UCSD-AML1 (cell line): ENCODE results near the gene GSDME.
"Not testable (repeated sequence)": the region's sequence is repeated elsewhere in the genome, so short reads cannot be mapped to it uniquely, and the experiment has no call there.

Experiments used
- DNase-seq: peaks from one replicate; lab custom pipeline; 2025; ENCODE audit not compliant: unreplicated experiment; lab: John Stamatoyannopoulos, UW

GSDME gene

GRCh38 chr7:24742506-24743162, 14.6 kb downstream of the GSDME start:
- no peak for DNase-seq

- DNase-seq = no peak
Measured at GRCh38 chr7:24741679-24742505, 15.4 kb downstream of the GSDME start.

DNA sequence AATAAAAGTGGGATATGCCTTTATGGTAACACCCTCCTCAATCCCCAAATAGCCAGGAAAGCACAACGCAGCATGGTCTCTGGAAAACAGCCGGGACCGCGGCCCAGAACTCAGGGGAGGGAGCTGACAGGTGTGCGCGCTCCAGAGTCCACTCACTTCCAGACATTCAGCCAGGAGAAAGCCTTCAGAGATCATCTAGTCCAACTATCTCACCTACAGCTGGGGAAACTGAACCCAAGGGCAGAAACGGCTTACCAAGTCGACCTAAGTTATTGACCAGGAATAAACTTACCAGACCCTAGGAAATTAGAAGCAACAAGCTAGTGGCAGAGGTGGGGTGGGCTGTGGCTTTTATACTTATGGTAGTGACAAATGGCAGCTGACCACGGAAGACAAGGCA, 16.4 kb downstream of the GSDME start:
- DNase-seq = no peak

DNA sequence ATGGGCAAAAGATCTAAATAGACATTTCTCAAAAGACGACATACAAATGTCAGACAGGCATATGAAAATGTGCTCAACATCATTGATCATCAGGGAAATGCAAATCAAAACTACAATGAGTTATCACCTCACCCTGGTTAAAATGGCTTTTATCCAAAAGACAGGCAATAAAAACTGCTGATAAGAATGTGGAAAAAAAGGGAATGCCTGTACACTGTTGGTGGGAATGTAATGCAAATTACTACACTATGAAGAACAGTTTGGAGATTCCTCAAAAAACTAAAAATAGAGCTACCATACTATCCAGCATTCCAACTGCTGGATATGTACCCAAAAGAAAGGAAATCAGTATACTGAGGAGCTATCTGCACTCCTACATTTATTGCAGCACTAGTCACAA, 18.0 kb downstream of the GSDME start:
- DNase-seq = no peak

GRCh38 chr7:24738577-24738976, 18.7 kb downstream of the GSDME start:
- no peak for DNase-seq

DNA sequence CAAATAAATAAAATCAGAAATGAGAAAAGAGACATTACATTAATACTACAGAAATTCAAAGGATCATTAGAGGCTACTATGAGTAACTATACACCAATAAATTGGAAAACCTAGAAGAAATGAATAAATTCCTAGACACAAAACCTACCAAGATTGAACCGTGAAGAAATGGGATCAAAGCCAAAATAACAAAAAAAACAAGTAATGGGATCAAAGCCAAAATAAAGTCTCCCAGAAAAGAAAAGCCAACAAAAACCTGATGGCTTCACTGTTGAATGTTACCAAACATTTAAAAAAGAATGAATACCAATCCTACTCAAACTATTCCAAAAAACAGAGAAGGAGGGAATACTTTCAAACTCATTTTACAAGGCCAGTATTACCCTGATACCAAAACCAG, 20.0 kb downstream of the GSDME start:
- no peak for DNase-seq

DNA sequence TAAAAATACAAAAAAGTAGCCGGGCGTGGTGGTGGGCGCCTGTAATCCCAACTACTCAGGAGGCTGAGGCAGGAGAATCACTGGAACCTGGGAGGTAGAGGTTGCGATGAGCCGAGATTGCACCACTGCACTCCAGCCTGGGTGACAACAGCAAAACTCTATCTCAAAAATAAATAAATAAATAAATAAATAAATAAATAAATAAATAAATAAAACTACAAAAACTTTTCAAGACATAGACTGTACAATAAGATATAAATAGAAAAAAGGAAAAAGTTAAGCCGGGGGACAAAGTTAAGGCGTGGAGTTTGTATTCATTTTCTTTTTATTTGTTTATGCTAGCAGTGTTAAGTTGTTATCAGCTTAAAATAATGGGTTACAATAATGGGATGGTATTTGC, 21.7 kb downstream of the GSDME start:
- DNase-seq = not testable (repeated sequence)

DNA sequence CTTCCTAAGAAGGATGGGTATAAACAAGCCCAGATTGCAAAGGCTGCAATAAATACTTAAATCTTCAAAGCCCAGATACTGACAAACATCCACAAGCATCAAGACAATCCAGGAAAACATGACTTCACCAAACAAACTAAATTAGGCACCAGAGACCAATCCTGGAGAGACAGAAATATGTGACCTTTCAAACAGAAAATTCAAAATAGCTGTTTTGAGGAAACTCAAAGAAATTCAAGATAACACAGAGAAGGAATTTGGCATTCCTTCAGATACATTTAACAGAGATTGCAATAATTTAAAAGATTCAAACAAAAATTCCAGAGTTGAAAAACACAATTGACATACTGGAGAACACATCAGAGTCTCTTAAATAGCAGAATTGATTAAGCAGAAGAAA, 23.0 kb downstream of the GSDME start:
- DNase-seq = no peak

- DNase-seq = no peak
Measured at GRCh38 chr7:24733414-24734060, 23.7 kb downstream of the GSDME start.

- DNase-seq = no peak
Measured at GRCh38 chr7:24732646-24733413, 24.4 kb downstream of the GSDME start.

GRCh38 chr7:24731313-24731712, 26.0 kb downstream of the GSDME start:
- DNase-seq = no peak

DNA sequence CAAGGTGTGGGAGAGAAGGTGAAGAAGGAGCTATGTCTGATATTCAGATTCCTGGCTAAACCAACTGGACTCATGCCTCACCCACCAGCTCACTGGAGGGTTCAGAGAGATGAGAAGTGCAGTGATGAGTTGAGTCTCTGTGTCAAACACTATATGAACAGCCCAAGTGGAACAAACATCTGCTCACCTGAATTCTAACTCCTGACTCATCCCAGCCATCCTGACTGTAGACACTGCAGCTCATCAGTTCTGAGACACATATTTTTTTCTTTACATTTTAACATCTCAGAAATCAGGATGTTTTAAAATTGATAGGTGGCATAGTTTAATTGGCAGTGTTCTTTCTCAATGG, 27.3 kb downstream of the GSDME start:
- no peak for DNase-seq

DNA sequence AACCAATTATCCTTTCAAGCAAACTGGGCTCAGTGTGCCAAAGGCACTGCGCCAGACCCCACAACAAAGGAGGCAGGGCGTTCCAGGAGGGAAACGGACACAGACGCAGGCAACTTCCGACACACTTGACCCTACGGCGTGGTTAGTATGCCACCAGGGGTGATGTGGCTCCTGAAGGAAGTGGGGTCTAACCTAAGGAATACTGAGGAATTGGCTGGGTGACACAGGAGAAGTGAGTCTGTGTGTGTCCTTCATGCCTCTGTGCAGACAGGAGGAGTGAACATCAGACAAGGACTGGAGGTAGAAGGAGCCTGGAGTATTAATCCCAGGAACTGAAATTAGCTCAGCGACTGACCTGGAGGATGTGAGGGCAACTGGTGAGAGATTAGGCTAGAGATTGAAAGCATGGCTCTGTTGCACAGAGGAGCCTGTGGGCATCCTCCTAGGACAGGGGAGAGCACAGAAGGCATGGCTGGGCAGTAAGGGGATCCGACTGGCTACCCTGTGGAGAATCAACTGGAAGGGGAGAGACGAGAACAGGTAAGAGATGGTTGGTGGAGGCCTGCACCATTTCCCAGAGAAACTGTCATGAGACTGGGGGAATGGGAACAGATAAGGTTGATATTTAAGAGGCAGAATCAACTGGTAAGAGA, 27.8 kb downstream of the GSDME start:
- DNase-seq = no peak

DNA sequence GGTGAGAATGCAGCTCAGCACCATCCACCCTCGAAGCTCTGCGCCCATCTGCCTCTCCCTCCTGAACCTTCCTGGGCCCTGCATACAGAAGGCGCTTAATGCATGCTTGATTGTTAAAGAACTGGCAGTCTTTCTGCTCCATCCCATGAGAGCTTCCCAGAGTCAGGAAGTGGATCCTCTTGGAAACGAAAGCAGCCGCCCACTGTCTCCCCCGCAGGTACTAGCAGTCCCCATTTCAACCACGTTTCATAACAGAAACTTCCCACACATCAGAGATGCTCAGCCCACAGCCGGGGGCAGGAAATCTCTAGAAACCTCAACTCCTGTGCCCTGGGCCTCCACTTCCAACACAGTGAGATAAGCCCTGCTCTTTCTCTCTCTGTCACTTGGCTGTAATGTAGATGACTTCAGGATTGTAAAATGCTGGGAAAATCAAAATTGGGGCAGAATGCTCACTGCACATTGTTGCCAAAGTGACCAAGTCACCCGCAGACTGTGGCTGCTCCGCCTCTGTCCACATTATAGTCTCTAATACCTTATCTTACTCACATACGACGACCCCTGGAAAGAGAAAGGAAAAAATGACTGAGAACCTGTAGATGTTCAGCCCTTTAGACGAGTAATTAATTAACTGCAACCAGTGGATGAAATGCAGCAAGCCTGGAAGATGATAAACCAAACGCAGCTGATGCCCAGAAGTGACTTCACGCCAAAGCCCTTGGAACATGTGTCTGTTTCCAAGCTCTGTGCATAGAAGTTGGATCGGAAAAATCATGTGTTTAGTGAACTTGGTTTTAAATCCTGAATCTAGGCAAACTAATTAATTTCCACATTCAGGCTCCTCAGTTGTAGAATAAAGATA, 28.5 kb downstream of the GSDME start:
- no peak for DNase-seq

DNA sequence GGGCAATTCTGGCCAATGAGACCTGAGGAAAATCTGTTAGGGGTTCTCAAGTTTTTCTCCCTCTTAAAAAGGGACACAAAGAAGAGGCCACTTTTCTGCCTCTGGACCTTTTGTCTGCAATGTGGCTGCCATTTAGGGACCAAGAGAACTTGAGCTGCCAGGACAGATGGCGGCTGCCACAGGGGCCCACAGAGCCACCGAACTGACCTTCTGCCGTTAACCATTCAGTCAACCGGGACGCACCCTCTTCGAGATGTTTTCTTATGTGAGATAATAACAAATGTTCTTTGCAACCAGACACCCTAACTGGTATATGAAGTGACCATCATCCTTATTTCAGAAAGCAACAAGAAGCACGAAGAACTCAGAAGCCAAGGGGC, 29.2 kb downstream of the GSDME start:
- DNase-seq = no peak

DNA sequence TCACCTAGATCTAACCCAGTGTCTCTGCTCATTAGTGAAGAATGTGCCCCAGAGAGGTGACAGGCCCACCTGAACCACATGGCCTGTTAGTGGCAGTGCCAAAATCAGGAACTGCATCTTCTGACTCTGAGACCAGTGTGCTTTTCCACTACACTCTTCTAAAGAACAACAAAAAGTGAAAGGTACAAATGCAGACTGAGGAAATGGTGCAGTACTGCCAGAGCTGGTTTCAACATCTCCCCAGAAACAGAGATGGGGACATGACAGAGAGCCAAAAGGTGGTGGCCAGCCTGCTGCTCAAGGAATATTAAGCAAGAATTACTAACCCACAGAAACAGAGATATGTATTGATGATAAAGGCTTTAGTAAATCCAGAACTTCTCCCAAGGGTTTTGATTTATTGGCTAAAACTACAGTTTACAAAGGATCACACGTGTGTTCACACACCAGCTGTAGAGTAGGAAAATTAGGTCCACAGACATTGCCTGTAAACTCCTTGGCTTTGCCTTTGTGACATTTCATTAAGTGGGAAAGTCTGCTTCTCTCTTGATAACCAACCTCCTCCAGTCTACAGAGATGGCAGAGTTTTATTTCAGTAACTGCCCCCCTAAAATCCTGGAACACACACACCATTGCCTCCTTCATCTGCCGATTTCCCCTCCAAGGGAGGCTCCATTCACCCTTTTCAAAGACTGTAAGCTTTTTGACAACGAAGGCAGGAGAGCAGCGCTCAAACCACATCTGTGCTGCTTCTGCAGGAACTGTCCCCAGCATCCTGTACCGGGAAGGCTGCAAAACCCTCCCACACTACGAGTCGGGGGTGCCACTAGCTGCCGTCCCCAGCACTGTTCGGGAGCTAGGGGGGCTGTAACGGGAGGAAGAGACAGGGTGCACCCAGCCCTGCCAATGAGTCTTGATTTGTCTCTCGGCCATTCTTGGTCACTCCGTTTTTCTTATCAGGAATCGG, 29.8 kb downstream of the GSDME start:
- no peak for DNase-seq

DNA sequence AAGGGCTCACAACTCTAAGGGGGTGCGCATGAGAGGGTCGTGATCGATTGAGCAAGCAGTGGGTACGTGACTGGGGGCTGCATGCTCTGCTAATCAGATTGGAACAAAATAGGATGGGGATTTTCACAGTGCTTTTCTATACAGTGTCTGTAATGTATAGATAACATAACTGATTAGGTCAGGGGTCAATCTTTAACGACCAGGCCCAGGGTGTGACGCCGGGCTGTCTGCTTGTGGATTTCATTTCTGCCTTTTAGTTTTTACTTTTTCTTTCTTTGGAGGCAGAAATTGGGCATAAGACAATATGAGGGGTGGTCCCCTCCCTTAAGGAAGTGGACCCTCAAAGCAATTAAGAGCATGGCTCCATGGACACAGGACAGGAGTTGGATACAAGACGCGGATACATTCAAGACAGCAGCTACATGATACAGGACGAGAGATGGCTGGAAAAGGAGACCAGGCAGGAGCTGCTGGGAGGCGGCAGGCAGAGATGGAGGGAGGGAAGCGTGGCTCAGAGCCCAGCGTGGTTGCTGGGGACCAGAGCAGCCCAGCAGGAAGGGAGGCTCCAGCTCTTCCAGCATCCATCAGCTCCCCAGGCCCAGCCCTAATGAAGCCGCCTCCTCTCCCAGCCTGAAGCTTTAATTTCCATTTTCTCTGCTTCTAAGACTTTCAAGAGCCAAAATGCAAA, 31.6 kb downstream of the GSDME start:
- no peak for DNase-seq

GRCh38 chr7:24724451-24725190, 32.6 kb downstream of the GSDME start:
- no peak for DNase-seq
